Measurements from ENCODE around the gene P3H2. TPM values are rescaled to one million over a fixed set of nuclear protein-coding genes. Genes with fewer than 3 reads are reported as not detected.
A peak's percentile ranks its signal among the peaks of the same experiment; 100 is the strongest.
"Not testable (repeated sequence)": the region's sequence is repeated elsewhere in the genome, so short reads cannot be mapped to it uniquely, and the experiment has no call there.

The P3H2 gene
- total RNA-seq, 2 donors from 2014 or later, result 14.6 to 22.2 TPM

DNA sequence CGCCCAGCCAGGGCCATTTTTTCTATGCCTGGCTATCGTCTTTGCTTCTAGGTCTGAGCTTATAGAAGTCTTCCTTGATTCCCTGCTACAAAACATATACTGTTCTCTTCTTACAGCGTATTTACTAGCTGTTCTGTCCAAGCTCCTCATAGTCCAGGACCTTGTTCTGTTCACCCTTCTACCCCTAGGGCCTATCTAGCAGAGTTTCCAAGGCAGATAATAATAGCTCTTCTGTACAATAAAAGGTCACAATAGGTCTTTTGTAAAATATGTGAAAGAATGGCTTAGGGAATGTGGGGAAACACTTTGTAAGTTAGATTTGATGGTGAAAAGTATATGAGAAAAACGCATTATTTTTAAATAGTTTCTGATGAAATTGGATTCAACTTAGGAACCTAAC, 158.2 kb downstream of the P3H2 start:
- DNase-seq, result no peak
- H3K4me3 ChIP-seq, result no peak overlapping the region
- no peaks in the 10 kb centered on the region for H3K27me3 ChIP-seq
- TF ChIP-seq, protein P1, sequence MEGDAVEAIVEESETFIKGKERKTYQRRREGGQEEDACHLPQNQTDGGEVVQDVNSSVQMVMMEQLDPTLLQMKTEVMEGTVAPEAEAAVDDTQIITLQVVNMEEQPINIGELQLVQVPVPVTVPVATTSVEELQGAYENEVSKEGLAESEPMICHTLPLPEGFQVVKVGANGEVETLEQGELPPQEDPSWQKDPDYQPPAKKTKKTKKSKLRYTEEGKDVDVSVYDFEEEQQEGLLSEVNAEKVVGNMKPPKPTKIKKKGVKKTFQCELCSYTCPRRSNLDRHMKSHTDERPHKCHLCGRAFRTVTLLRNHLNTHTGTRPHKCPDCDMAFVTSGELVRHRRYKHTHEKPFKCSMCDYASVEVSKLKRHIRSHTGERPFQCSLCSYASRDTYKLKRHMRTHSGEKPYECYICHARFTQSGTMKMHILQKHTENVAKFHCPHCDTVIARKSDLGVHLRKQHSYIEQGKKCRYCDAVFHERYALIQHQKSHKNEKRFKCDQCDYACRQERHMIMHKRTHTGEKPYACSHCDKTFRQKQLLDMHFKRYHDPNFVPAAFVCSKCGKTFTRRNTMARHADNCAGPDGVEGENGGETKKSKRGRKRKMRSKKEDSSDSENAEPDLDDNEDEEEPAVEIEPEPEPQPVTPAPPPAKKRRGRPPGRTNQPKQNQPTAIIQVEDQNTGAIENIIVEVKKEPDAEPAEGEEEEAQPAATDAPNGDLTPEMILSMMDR (IDR thresholded peaks at IDR 0.05), result no peak
- no peak overlapping the region for H3K9ac ChIP-seq (ENCODE audit: low read depth in 2 of 2, low read length in 2 of 2)
- H3K36me3 ChIP-seq, result no peaks in the 10 kb centered on the region
- intact Hi-C loops (cut with DNase I), result no loop called here
- H3K27ac ChIP-seq, result no peak overlapping the region
- no peaks in the 10 kb centered on the region for H3K4me1 ChIP-seq
- H3K9me3 ChIP-seq, result no peaks in the 10 kb centered on the region

DNA sequence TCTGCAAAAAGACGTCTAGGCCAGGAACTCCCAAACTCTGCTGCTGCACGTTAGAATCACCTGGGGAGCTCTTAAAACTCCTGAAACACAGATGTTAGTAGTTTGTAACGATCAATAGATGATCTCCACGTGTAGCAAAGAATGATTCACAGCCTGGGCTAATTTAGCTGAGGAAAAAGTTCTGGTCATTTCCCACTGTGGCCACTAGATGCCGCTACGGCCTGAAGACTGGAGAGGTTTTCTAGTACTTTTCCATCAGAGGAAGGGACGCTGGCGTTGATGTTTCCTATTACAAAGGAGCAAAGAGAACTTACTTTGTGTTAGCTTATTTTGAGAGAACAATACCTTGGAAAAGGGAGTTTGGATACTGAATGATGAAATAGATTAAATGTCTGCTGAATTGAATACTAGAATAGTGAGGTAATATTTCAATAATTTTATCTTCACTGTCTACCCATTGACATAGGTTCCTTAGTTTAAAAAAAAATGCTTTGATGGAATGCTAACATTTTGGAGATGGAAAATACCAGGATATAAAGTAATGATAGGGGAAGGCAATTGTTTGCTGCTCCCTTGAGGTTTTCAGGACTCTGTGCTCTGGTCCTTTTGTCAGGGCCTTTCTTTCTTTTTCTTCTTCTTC, 159.1 kb downstream of the P3H2 start:
- no peaks in the 10 kb centered on the region for H3K4me1 ChIP-seq
- no peaks in the 10 kb centered on the region for H3K9me3 ChIP-seq
- DNase-seq, result peak; percentile 82
- TF ChIP-seq, protein P1 (IDR thresholded peaks at IDR 0.05), result peak; percentile 75
- no peak overlapping the region for H3K9ac ChIP-seq (ENCODE audit: low read depth in 2 of 2, low read length in 2 of 2)
- intact Hi-C loops (cut with DNase I), result loop anchor here (2.0 kb wide), 1 partner anchor 361 kb away; the partner anchor contains the start of gene CLDN1
- H3K4me3 ChIP-seq, result no peak overlapping the region
- H3K27me3 ChIP-seq, result no peaks in the 10 kb centered on the region
- H3K27ac ChIP-seq, result no peak overlapping the region
- H3K36me3 ChIP-seq, result no peaks in the 10 kb centered on the region

DNA sequence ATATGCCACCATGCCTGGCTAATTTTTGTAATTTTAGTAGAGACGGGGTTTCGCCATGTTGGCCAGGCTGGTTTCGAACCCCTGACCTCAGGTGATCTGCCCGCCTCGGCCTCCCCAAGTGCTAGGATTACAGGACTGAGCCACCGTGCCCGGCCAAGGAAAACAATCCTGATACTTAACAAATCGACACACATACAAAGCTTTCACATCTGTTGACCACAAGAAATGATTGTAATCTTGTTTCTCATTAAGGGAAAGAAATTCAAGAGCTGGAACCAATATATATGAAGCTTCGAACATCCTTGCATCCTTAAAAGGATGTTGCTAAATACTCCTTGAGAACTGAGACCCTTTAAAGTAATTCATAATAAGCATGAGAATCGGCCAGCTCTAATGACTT, 159.6 kb downstream of the P3H2 start:
- H3K9me3 ChIP-seq; H3K4me3 ChIP-seq; H3K9ac ChIP-seq (ENCODE audit: low read depth in 2 of 2, low read length in 2 of 2); H3K27me3 ChIP-seq; DNase-seq; H3K27ac ChIP-seq; H3K36me3 ChIP-seq; H3K4me1 ChIP-seq: not testable (repeated sequence)
- intact Hi-C loops (cut with DNase I), result loop anchor here (2.0 kb wide), 1 partner anchor 362 kb away; the partner anchor contains the start of gene CLDN1

DNA sequence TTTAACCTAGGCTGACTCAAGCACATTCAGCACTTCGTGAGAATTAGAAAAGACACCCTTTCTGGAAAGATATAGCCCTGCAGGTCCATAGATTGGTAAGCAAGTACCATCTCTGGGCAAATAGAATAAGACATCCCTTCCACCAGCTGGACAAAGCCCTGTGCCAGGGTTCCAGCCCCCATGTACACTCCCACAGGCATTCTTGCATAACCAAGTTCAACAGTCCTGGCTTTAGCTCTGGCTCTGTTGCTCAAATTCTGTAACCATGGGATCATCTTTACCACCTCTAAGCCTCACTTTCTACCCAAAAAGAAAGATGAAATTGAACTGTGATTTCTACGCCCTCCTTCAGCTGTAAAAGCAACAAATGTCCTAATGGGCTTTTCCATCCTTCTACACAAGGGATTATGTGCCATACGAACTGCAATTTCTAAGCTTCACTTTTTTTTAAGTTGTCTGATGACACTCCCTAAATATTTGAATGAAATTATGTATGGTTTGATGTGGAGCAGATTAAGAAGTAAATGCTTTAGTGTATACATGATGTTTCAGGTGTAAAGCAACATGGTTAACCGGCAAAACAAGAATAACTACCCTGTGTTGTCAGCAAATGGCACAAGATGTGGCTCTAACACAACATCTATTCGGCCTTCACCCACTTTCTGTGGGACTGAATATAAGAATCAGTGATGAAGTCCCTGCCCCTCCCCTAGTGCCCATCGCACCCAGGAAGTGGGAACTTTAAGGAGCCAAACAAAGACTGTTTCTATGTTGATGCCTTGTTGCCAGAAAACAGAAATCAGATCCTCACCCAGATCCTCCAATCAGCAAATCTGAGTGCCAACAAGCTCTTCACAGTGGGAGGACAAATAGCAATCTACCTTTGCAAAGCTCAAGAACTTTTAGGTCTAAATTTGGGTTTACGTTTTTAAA, 165.7 kb downstream of the P3H2 start:
- DNase-seq, result no peak
- intact Hi-C loops (cut with DNase I), result no loop called here
- TF ChIP-seq, protein P1 (IDR thresholded peaks at IDR 0.05), result no peak
- Histone ChIP-seq H3K9ac (ENCODE audit: low read depth in 2 of 2, low read length in 2 of 2) (no peak overlapping the region), H3K4me3 (no peak overlapping the region), H3K36me3 (no peaks in the 10 kb centered on the region), H3K9me3 (no peaks in the 10 kb centered on the region), H3K27me3 (no peaks in the 10 kb centered on the region), H3K27ac (no peak overlapping the region), H3K4me1 (no peaks in the 10 kb centered on the region)

DNA sequence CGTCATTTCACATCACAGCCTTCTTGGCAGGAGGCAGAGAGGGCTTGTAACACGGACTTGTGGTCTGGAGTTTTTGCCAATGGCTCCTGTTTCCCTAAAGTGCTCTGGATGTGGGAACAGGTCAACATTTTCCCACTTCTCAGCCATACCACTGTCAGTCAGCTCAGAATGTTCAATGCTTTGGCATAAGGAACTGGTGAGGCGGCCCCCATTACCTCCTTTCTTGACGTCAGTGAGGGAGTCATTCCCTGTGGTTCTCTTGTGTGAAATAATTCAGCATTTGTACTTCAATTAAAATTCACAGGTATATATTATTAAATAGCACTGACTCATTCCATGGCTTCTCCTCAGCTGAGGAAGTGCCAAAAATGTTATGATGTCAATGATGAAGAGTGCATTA, 167.1 kb downstream of the P3H2 start:
- Histone ChIP-seq H3K27ac (no peak overlapping the region), H3K9ac (ENCODE audit: low read depth in 2 of 2, low read length in 2 of 2) (no peak overlapping the region), H3K27me3 (no peaks in the 10 kb centered on the region), H3K9me3 (no peaks in the 10 kb centered on the region), H3K36me3 (no peaks in the 10 kb centered on the region), H3K4me1 (no peaks in the 10 kb centered on the region), H3K4me3 (no peak overlapping the region)
- TF ChIP-seq, protein P1 (IDR thresholded peaks at IDR 0.05), result no peak
- intact Hi-C loops (cut with DNase I), result no loop called here
- DNase-seq, result no peak

Data from colonic mucosa (tissue), 4 donors.